ENCODE measurements around the gene SERPINA7. TPM values are rescaled to one million over a fixed set of nuclear protein-coding genes. Genes with fewer than 3 reads are reported as not detected.

The SERPINA7 gene
- total RNA-seq (under 1 TPM in 2 of 9 donors, not detected in 7; 0.22 to 0.89 TPM), polyA plus RNA-seq (under 1 TPM in 1 of 3 donors, not detected in 2; 0.13 TPM)
- long read RNA-seq, donor 1 = 0 reads
- long read RNA-seq, donor 2 = 0 reads
- long read RNA-seq, donor 3 = 0 reads
- long read RNA-seq, donor 4 = 0 reads
- long read RNA-seq, donor 5 = 0 reads
- long read RNA-seq, donor 6 = 0 reads
- long read RNA-seq, donor 7 = 0 reads
- long read RNA-seq, donor 8, partial matches to known transcripts = 0 of 2 reads
- long read RNA-seq, donor 8, other reads (novel, unspliced or antisense) = 0 of 2 reads
- long read RNA-seq, donor 9 = 0 reads
- long read RNA-seq, donor 10, partial matches to known transcripts = 0 of 1 reads
- long read RNA-seq, donor 10, other reads (novel, unspliced or antisense) = 0 of 1 reads

GRCh38 chrX:106038625-106039024 is at the start of gene SERPINA7:
SERPINA7 (minus strand) TSS chrX:106038727; CDS start chrX:106037058, 1,669 bp downstream.
- H3K27ac ChIP-seq = no peak within 1 kb of the TSS
- peaks cover 20% of the 10 kb centered on the region for H3K27me3 ChIP-seq
- intact Hi-C loops (cut with DNase I) = no loop called here
- H3K4me1 ChIP-seq (replicated peaks in 1 of 2) = no peaks in the 10 kb centered on the region
- no peak for TF ChIP-seq POLR2A (IDR thresholded peaks at IDR 0.05)
- no peak for TF ChIP-seq CTCF (IDR thresholded peaks at IDR 0.05)
- DNase-seq = no peak
- no peaks in the 10 kb centered on the region for H3K9me3 ChIP-seq (replicated peaks in 1 of 3)
- no peak within 1 kb of the TSS for H3K4me3 ChIP-seq
- no peaks in the 10 kb centered on the region for H3K36me3 ChIP-seq (replicated peaks in 1 of 2)

GRCh38 chrX:106069048-106069447 is 30.5 kb upstream of the SERPINA7 start:
- H3K4me1 ChIP-seq (replicated peaks in 1 of 2) = no peaks in the 10 kb centered on the region
- H3K27me3 ChIP-seq = peaks cover 23% of the 10 kb centered on the region
- no peak for DNase-seq
- WGBS, 4 donors = 74 to 94% (median 89%) methylated on average over 3 of the region's 3 CpGs
- no peak overlapping the region for H3K4me3 ChIP-seq
- TF ChIP-seq POLR2A (IDR thresholded peaks at IDR 0.05) (no peak), CTCF (IDR thresholded peaks at IDR 0.05) (no peak)
- H3K36me3 ChIP-seq (replicated peaks in 1 of 2) = no peaks in the 10 kb centered on the region
- H3K27ac ChIP-seq = no peak overlapping the region
- intact Hi-C loops (cut with DNase I) = no loop called here
- H3K9me3 ChIP-seq (replicated peaks in 1 of 3) = no peaks in the 10 kb centered on the region

- no peak for TF ChIP-seq POLR2A (IDR thresholded peaks at IDR 0.05)
- no peak for TF ChIP-seq CTCF (IDR thresholded peaks at IDR 0.05)
- Histone ChIP-seq H3K27me3 (peaks cover 14% of the 10 kb centered on the region), H3K4me1 (replicated peaks in 1 of 2) (no peaks in the 10 kb centered on the region), H3K4me3 (no peak overlapping the region), H3K27ac (no peak overlapping the region), H3K9me3 (replicated peaks in 1 of 3) (peaks cover 0 to 7% (median 0%) of the 10 kb centered on the region in 3 donors), H3K36me3 (replicated peaks in 1 of 2) (no peaks in the 10 kb centered on the region)
- no peak for DNase-seq
- 56 to 85% (median 76%) methylated on average over 1 of the region's 1 CpG for WGBS, 4 donors
- intact Hi-C loops (cut with DNase I) = no loop called here
Measured at GRCh38 chrX:106050054-106050453, 11.5 kb upstream of the SERPINA7 start.

- no peak for DNase-seq
- intact Hi-C loops (cut with DNase I) = no loop called here
- 44 to 65% (median 56%) methylated on average over 1 to 2 of the region's 2 CpGs for WGBS, 4 donors
- peaks cover 26% of the 10 kb centered on the region for H3K27me3 ChIP-seq
- no peaks in the 10 kb centered on the region for H3K4me1 ChIP-seq (replicated peaks in 1 of 2)
- H3K36me3 ChIP-seq (replicated peaks in 1 of 2) = no peaks in the 10 kb centered on the region
- H3K27ac ChIP-seq = no peak overlapping the region
- H3K9me3 ChIP-seq (replicated peaks in 1 of 3) = no peaks in the 10 kb centered on the region
- H3K4me3 ChIP-seq = no peak overlapping the region
- TF ChIP-seq POLR2A (IDR thresholded peaks at IDR 0.05) (no peak), CTCF (IDR thresholded peaks at IDR 0.05) (no peak)
Measured at GRCh38 chrX:106042296-106042695, 3.8 kb upstream of the SERPINA7 start.
